CD14-positive monocyte (primary cell): Measurements from ENCODE around the gene SLC38A1. TPM values are rescaled to one million over a fixed set of nuclear protein-coding genes. Genes with fewer than 3 reads are reported as not detected.

ENCODE experiments used
- DNase-seq, 3 donors: peaks; one replicate each; pipeline ENCODE4 v3.0.0-alpha.2; 2011 to 2022
- H2AFZ ChIP-seq: 2 replicates; pipeline ENCODE4 v1.6.0; 2012; ENCODE audit warnings: mild to moderate bottlenecking, low read depth, low read length, inconsistent platforms; ENCODE audit not compliant: insufficient read depth, poor library complexity, severe bottlenecking
- H3K27ac ChIP-seq, 2 donors: 1 replicate in 1 of 2; 2 replicates in 1 of 2; pipeline ENCODE4 v1.5.1; 2012 to 2013; ENCODE audit warnings: low read length in 2 of 2, control low read depth in 1 of 2, inconsistent platforms in 1 of 2, low read depth in 1 of 2, mild to moderate bottlenecking in 1 of 2
- H3K27me3 ChIP-seq, 2 donors: one replicate each; pipeline versions ENCODE4 v1.6.0 to v1.6.1; 2011 to 2013; ENCODE audit warnings: low read length in 2 of 2; ENCODE audit not compliant: control insufficient read depth in 2 of 2, insufficient read depth in 2 of 2
- H3K36me3 ChIP-seq, 2 donors: replicated peaks in 1 of 2; 1 replicate in 1 of 2; 2 replicates in 1 of 2; pipeline versions ENCODE4 v1.5.1 to v1.6.1; 2012 to 2013; ENCODE audit warnings: low read length in 2 of 2, control low read depth in 1 of 2, inconsistent platforms in 1 of 2, mild to moderate bottlenecking in 1 of 2; ENCODE audit not compliant: insufficient read depth in 2 of 2, control insufficient read depth in 1 of 2
- H3K4me1 ChIP-seq, 2 donors: 1 replicate in 1 of 2; 2 replicates in 1 of 2; pipeline versions ENCODE4 v1.5.1 to v1.6.1; 2012 to 2013; ENCODE audit warnings: low read length in 2 of 2, control low read depth in 1 of 2, inconsistent platforms in 1 of 2, mild to moderate bottlenecking in 1 of 2, moderate library complexity in 1 of 2; ENCODE audit not compliant: insufficient read depth in 2 of 2, control insufficient read depth in 1 of 2
- H3K4me2 ChIP-seq: replicated peaks from 2 replicates; pipeline ENCODE3; 2012; ENCODE audit warnings: low read length, moderate library complexity, mild to moderate bottlenecking; ENCODE audit not compliant: poor library complexity, severe bottlenecking; ENCODE audit errors: extremely low read depth
- H3K4me3 ChIP-seq, 3 experiments: fragments of 200-600 bp in 1 of 3; sonication (generic) in 1 of 3; replicated peaks in 1 of 3; 1 replicate in 2 of 3; 2 replicates in 1 of 3; pipeline ENCODE4 v1.5.1; 2011 to 2013; ENCODE audit warnings: low read length in 3 of 3, mild to moderate bottlenecking in 3 of 3, control low read depth in 2 of 3, low read depth in 2 of 3, inconsistent platforms in 1 of 3, moderate library complexity in 1 of 3
- H3K79me2 ChIP-seq: 2 replicates; pipeline ENCODE4 v1.6.0; 2012; ENCODE audit warnings: mild to moderate bottlenecking, control low read depth, inconsistent platforms, low read length, moderate library complexity; ENCODE audit not compliant: insufficient read depth
- H3K9ac ChIP-seq: 2 replicates; pipeline ENCODE4 v1.6.0; 2017; ENCODE audit warnings: low read length, mild to moderate bottlenecking; ENCODE audit not compliant: insufficient read depth, poor library complexity, severe bottlenecking
- H3K9me3 ChIP-seq, 2 donors: replicated peaks in 1 of 2; 1 replicate in 1 of 2; 2 replicates in 1 of 2; pipeline versions ENCODE4 v1.5.1 to v1.6.1; 2012 to 2013; ENCODE audit warnings: low read length in 2 of 2, control low read depth in 1 of 2; ENCODE audit not compliant: control insufficient read depth in 1 of 2, insufficient read depth in 1 of 2
- H4K20me1 ChIP-seq: 2 replicates; pipeline ENCODE4 v1.6.0; 2012; ENCODE audit warnings: mild to moderate bottlenecking, low read length, control low read depth, moderate library complexity; ENCODE audit not compliant: insufficient read depth
- H3K27ac Mint-ChIP-seq, 7 donors: one replicate each; pipeline ENCODE4 v1.8.0; 2020; ENCODE audit warnings: mild to moderate bottlenecking in 7 of 7, mixed read lengths in 7 of 7, moderate library complexity in 6 of 7, inconsistent platforms in 2 of 7
- H3K27me3 Mint-ChIP-seq, 3 donors: one replicate each; pipeline ENCODE4 v1.8.0; 2021 to 2022; ENCODE audit warnings: low read depth in 3 of 3, mild to moderate bottlenecking in 3 of 3, mixed read lengths in 3 of 3, moderate library complexity in 3 of 3, inconsistent platforms in 1 of 3
- H3K36me3 Mint-ChIP-seq, 2 donors: one replicate each; pipeline ENCODE4 v1.8.0; 2020; ENCODE audit warnings: mixed read lengths in 2 of 2, inconsistent platforms in 1 of 2, mild to moderate bottlenecking in 1 of 2
- H3K4me1 Mint-ChIP-seq: one replicate; pipeline ENCODE4 v1.8.0; 2020; ENCODE audit warnings: mild to moderate bottlenecking, mixed read lengths
- H3K4me3 Mint-ChIP-seq, 2 donors: one replicate each; pipeline ENCODE4 v1.8.0; 2020; ENCODE audit warnings: mild to moderate bottlenecking in 2 of 2, mixed read lengths in 2 of 2, moderate library complexity in 1 of 2
- H3K9me3 Mint-ChIP-seq, 7 donors: one replicate each; pipeline ENCODE4 v1.8.0; 2020 to 2022; ENCODE audit warnings: mixed read lengths in 7 of 7, mild to moderate bottlenecking in 6 of 7, moderate library complexity in 6 of 7, inconsistent platforms in 2 of 7
- WGBS: methylation state at CpG from one replicate; pipeline ENCODE4 v1.1.5; 2013; ENCODE audit warnings: missing lambda C conversion rate; ENCODE audit not compliant: insufficient coverage; 5-methylcytosine and 5-hydroxymethylcytosine counted together
- intact Hi-C, 2 donors: fragments of 100-400 bp; cut with micrococcal nuclease; formaldehyde crosslinking; loops; one replicate each; pipeline versions ENCODE4 v1.15.0 to v1.15.1; 2023
- polyA plus RNA-seq, 3 donors: library from polyadenylated mRNA; depleted of rRNA in 1 of 3; unstranded in 2 of 3; stranded (reverse) in 1 of 3; fragments of 300-500 nt in 2 of 3; fragments of >200 nt in 1 of 3; fragmentation: Illumina TruSeq in 2 of 3; gene quantifications; 1 replicate in 2 of 3; 2 replicates in 1 of 3; pipeline ENCODE4 v1.2.3, GENCODE V29; 2012 to 2021
- TF ChIP-seq, protein P1 (sequence below): fragments of 200-600 bp; IDR thresholded peaks from one replicate; pipeline ENCODE4 v1.8.0; 2022; ENCODE audit warnings: antibody characterized with exemption, mild to moderate bottlenecking

The SLC38A1 gene
- polyA plus RNA-seq, 3 donors = 0.92 to 1.9 (median 1.6) TPM

DNA sequence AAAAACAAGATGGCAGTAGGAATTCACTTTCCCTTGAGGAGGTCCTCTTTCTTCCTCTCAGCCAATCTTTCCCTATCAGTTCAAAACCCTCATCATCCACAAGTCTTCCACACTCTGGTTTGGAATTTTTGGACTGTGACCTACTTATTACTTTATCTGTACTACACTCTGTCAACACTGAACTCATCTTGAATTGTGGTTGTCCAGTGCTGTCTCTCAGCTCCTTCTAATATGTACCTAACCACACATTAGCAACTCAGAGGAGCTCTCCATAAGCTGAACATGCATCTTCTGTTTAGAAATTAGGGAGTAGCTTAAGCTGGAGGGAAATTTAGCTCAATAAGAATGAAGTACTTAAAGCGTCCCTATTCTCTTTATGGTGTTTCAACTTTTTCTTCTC is 34.8 kb downstream of the SLC38A1 start:
- no peak for DNase-seq
- Histone ChIP-seq H3K9ac (no peak overlapping the region), H3K4me3 (no peak overlapping the region), H3K4me1 (peaks cover 27 to 28% of the 10 kb centered on the region in 2 donors), H3K79me2 (no peaks in the 10 kb centered on the region), H3K4me2 (no peak overlapping the region), H3K36me3 (no peaks in the 10 kb centered on the region), H3K9me3 (no peaks in the 10 kb centered on the region), H3K27ac (no peak overlapping the region), H2AFZ (no peak overlapping the region), H4K20me1 (no peaks in the 10 kb centered on the region), H3K27me3 (no peaks in the 10 kb centered on the region)
- no peaks in the 10 kb centered on the region for H3K27me3 Mint-ChIP-seq
- H3K27ac Mint-ChIP-seq = no peak overlapping the region
- intact Hi-C loops = no loop called here
- TF ChIP-seq, protein P1, sequence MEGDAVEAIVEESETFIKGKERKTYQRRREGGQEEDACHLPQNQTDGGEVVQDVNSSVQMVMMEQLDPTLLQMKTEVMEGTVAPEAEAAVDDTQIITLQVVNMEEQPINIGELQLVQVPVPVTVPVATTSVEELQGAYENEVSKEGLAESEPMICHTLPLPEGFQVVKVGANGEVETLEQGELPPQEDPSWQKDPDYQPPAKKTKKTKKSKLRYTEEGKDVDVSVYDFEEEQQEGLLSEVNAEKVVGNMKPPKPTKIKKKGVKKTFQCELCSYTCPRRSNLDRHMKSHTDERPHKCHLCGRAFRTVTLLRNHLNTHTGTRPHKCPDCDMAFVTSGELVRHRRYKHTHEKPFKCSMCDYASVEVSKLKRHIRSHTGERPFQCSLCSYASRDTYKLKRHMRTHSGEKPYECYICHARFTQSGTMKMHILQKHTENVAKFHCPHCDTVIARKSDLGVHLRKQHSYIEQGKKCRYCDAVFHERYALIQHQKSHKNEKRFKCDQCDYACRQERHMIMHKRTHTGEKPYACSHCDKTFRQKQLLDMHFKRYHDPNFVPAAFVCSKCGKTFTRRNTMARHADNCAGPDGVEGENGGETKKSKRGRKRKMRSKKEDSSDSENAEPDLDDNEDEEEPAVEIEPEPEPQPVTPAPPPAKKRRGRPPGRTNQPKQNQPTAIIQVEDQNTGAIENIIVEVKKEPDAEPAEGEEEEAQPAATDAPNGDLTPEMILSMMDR = no peak
- WGBS = no CpG with 5 or more reads among the region's 1 CpG
- no peaks in the 10 kb centered on the region for H3K36me3 Mint-ChIP-seq
- H3K9me3 Mint-ChIP-seq = peaks cover 0 to 3% (median 0%) of the 10 kb centered on the region in 7 donors
- peaks cover 44% of the 10 kb centered on the region for H3K4me1 Mint-ChIP-seq
- no peak overlapping the region for H3K4me3 Mint-ChIP-seq

DNA sequence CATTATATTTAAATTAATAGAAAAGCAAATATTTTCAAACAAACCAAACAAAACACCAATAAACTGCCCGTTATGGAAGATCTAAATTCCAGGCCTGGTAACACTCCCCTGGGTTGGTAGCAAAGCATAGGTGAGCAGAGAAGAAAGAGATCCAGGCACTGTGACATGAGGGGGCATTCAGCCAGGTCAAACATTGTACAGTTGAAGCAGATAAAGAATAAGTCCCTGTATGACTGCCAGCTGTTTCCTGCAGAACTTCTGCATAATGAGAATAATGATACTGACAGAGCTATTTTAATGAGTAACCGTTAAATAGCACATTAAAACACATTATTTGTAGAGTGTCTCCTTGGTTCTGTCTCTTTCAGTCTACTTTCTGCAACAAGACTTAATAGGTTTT is 35.4 kb downstream of the SLC38A1 start:
- Histone ChIP-seq H3K27ac (no peak overlapping the region), H4K20me1 (no peaks in the 10 kb centered on the region), H3K4me3 (no peak overlapping the region), H3K4me2 (no peak overlapping the region), H3K9me3 (no peaks in the 10 kb centered on the region), H3K4me1 (peaks cover 27 to 30% of the 10 kb centered on the region in 2 donors), H2AFZ (no peak overlapping the region), H3K79me2 (no peaks in the 10 kb centered on the region), H3K36me3 (no peaks in the 10 kb centered on the region), H3K9ac (no peak overlapping the region), H3K27me3 (no peaks in the 10 kb centered on the region)
- Mint-ChIP-seq H3K4me1 (peaks cover 45% of the 10 kb centered on the region), H3K36me3 (no peaks in the 10 kb centered on the region), H3K9me3 (peaks cover 0 to 3% (median 0%) of the 10 kb centered on the region in 7 donors), H3K27ac (peak overlapping the region in 1 of 7 donors; percentile 27), H3K4me3 (no peak overlapping the region), H3K27me3 (no peaks in the 10 kb centered on the region)
- TF ChIP-seq, protein P1 = no peak
- DNase-seq = no peak
- intact Hi-C loops = no loop called here
- no CpG with 5 or more reads among the region's 2 CpGs for WGBS
